Activated CD4-positive, alpha-beta T cell treated with anti-CD3 and anti-CD28 coated beads for 24 hours (primary cell): ENCODE measurements around the gene CYB561D1.

Experiments
- DNase-seq, 2 donors: peaks; one replicate each; pipeline ENCODE4 v3.0.0-alpha.2; 2020; ENCODE audit warnings: low read depth in 2 of 2

The CYB561D1 gene

GRCh38 chr1:109500941-109501381 lies 7.1 kb downstream of the CYB561D1 start:
- no peak for DNase-seq

GRCh38 chr1:109501644-109502363 lies 7.9 kb downstream of the CYB561D1 start:
- DNase-seq = no peak

- no peak for DNase-seq
These were observed 8.5 kb downstream of the CYB561D1 start for GRCh38 chr1:109502364-109502851.

GRCh38 chr1:109503935-109504334 lies 10.0 kb downstream of the CYB561D1 start:
- DNase-seq = no peak

- no peak for DNase-seq
These were observed 11.1 kb downstream of the CYB561D1 start for GRCh38 chr1:109504974-109505373.

GRCh38 chr1:109508001-109508872 lies 14.3 kb downstream of the CYB561D1 start:
- no peak for DNase-seq

GRCh38 chr1:109508873-109509175 lies 14.9 kb downstream of the CYB561D1 start:
- DNase-seq = no peak

GRCh38 chr1:109509176-109510134 lies 15.6 kb downstream of the CYB561D1 start, which contains the start of gene AMIGO1:
Gene AMIGO1, minus strand, starts transcription at chr1:109509727. Its CDS starts 815 bp downstream, at chr1:109508912.
- peak; percentile 50 to 58 for DNase-seq

GRCh38 chr1:109513110-109513710 lies 19.3 kb downstream of the CYB561D1 start:
- no peak for DNase-seq

- no peak for DNase-seq
These were observed 21.0 kb downstream of the CYB561D1 start for GRCh38 chr1:109514846-109515245.

- no peak for DNase-seq
These were observed 23.0 kb downstream of the CYB561D1 start for GRCh38 chr1:109516872-109517271.

- no peak for DNase-seq
These were observed 23.4 kb downstream of the CYB561D1 start for GRCh38 chr1:109517337-109517736.

- DNase-seq = no peak
These were observed 27.4 kb downstream of the CYB561D1 start for GRCh38 chr1:109521002-109521951.

GRCh38 chr1:109522026-109522425 lies 28.1 kb downstream of the CYB561D1 start:
- no peak for DNase-seq

- DNase-seq = no peak
These were observed 29.8 kb downstream of the CYB561D1 start for GRCh38 chr1:109523706-109524105.

- no peak for DNase-seq
These were observed 33.4 kb downstream of the CYB561D1 start for GRCh38 chr1:109527098-109527811.

- DNase-seq = no peak
These were observed 34.2 kb downstream of the CYB561D1 start for GRCh38 chr1:109527846-109528695.

GRCh38 chr1:109528712-109529111 lies 34.8 kb downstream of the CYB561D1 start:
- no peak for DNase-seq
